Measurements from ENCODE around the gene NKAPL. TPM values are rescaled to one million over a fixed set of nuclear protein-coding genes. Genes with fewer than 3 reads are reported as not detected.

Gene NKAPL
- total RNA-seq, 4 donors from 2014 or later, result 0.55 to 7.9 (median 0.64) TPM; not detected in 1

DNA sequence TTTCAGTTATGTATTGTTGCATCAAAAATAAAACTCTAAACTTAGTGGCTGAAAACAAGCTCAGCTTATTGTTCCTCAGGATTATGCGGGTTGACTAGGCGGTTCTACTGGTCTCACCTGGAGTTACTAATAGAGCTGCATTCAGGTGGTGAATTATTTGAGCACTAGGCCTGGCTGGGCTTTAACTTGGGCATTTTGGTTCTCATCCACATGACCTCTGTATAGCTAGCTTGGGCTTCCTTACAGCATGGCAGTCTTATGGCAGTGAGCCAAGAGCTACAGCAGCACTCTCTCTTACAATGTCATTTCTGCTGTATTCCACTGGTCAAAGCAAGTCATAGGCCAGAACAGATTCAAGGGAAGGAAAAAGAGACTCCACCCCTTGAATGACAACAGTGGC, 23.8 kb downstream of the NKAPL start:
- intact Hi-C loops (cut with DNase I; ENCODE audit: low total_unique reads) (loop anchor here (10.0 kb wide), 1 partner anchor 52 kb away; the partner anchor contains the start of gene ZSCAN31), in situ Hi-C loops (cut with MboI; ENCODE audit: low pct_ligation_motif_present in 1 of 4, low pct_unique_long_range_greater_than_20kb in 1 of 4, low sequenced_read_pairs in 3 of 4) (no loop called here)
- Histone ChIP-seq H3K27ac (no peak overlapping the region), H3K4me1 (peaks cover 0 to 16% (median 3%) of the 10 kb centered on the region in 4 donors), H3K9me3 (no peaks in the 10 kb centered on the region), H3K4me3 (no peak overlapping the region), H3K27me3 (no peaks in the 10 kb centered on the region), H3K36me3 (peaks cover 0 to 7% (median 2%) of the 10 kb centered on the region in 4 donors)
- WGBS, 2 donors (ENCODE audit: low coverage in 1 of 2), result 100% methylated on average over 2 of the region's 2 CpGs; no CpG with 5 or more reads in 1 of the 2 donors
- TF ChIP-seq POLR2AphosphoS5 (IDR thresholded peaks at IDR 0.05), result no peak
- TF ChIP-seq, protein P1, sequence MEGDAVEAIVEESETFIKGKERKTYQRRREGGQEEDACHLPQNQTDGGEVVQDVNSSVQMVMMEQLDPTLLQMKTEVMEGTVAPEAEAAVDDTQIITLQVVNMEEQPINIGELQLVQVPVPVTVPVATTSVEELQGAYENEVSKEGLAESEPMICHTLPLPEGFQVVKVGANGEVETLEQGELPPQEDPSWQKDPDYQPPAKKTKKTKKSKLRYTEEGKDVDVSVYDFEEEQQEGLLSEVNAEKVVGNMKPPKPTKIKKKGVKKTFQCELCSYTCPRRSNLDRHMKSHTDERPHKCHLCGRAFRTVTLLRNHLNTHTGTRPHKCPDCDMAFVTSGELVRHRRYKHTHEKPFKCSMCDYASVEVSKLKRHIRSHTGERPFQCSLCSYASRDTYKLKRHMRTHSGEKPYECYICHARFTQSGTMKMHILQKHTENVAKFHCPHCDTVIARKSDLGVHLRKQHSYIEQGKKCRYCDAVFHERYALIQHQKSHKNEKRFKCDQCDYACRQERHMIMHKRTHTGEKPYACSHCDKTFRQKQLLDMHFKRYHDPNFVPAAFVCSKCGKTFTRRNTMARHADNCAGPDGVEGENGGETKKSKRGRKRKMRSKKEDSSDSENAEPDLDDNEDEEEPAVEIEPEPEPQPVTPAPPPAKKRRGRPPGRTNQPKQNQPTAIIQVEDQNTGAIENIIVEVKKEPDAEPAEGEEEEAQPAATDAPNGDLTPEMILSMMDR (IDR thresholded peaks at IDR 0.05), result no peak
- TF ChIP-seq EP300 (IDR thresholded peaks at IDR 0.05; ENCODE audit: low read depth), result no peak
- no peak for TF ChIP-seq POLR2A (IDR thresholded peaks at IDR 0.05)
- DNase-seq, result no peak

DNA sequence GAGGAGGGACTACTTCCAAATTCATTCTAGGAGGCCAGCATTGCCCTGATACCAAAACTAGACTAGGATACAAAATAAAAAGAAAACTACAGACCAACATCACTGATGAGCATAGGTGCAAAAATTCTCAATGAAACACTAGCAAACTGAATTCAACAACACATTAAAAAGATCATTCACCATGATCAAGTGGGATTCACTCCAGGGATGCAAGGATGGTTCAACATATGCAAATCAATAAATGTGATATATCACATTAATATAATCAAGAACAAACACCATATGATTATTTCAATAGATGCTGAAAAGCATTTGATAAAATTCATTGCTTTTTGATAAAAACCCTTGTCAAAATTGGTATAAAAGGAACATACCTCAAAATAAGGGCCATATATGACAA, 32.5 kb downstream of the NKAPL start:
- Histone ChIP-seq H3K9me3 (no peaks in the 10 kb centered on the region), H3K4me3 (no peak overlapping the region), H3K27me3 (no peaks in the 10 kb centered on the region), H3K36me3 (peaks cover 0 to 9% (median 3%) of the 10 kb centered on the region in 4 donors), H3K27ac (no peak overlapping the region), H3K4me1 (no peaks in the 10 kb centered on the region)
- intact Hi-C loops (cut with DNase I; ENCODE audit: low total_unique reads) (no loop called here), in situ Hi-C loops (cut with MboI; ENCODE audit: low pct_ligation_motif_present in 1 of 4, low pct_unique_long_range_greater_than_20kb in 1 of 4, low sequenced_read_pairs in 3 of 4) (no loop called here)
- TF ChIP-seq POLR2AphosphoS5 (IDR thresholded peaks at IDR 0.05), result no peak
- no peak for TF ChIP-seq POLR2A (IDR thresholded peaks at IDR 0.05)
- TF ChIP-seq, protein P1 (IDR thresholded peaks at IDR 0.05), result no peak
- no peak for TF ChIP-seq EP300 (IDR thresholded peaks at IDR 0.05; ENCODE audit: low read depth)
- no peak for DNase-seq

DNA sequence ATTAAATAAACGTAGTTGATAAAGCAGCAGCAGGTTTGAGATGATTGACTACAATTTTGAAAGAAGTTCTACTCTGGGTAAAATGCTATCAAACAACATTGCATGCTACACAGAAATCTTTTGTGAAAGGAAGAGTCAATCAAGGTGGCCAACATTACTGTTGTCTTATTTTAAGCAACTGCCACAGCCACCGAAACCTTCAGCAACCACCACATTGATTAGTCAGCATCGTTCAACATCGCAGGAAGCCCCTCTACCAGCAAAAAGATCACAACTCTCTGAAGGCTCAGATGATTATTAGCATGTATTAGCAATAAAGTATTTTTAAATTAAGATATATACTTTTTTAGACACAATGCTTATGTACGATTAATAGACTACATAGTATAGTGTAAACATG, 36.2 kb downstream of the NKAPL start:
- Histone ChIP-seq H3K4me3 (no peak overlapping the region), H3K9me3 (no peaks in the 10 kb centered on the region), H3K36me3 (no peaks in the 10 kb centered on the region), H3K27me3 (no peaks in the 10 kb centered on the region), H3K4me1 (no peaks in the 10 kb centered on the region), H3K27ac (no peak overlapping the region)
- DNase-seq, result no peak
- 85 to 93% methylated on average over 2 to 5 of the region's 5 CpGs for WGBS, 2 donors (ENCODE audit: low coverage in 1 of 2)
- TF ChIP-seq, protein P1 (IDR thresholded peaks at IDR 0.05), result no peak
- TF ChIP-seq EP300 (IDR thresholded peaks at IDR 0.05; ENCODE audit: low read depth), result no peak
- no peak for TF ChIP-seq POLR2AphosphoS5 (IDR thresholded peaks at IDR 0.05)
- TF ChIP-seq POLR2A (IDR thresholded peaks at IDR 0.05), result no peak
- intact Hi-C loops (cut with DNase I; ENCODE audit: low total_unique reads), result no loop called here
- in situ Hi-C loops (cut with MboI; ENCODE audit: low pct_ligation_motif_present in 1 of 4, low pct_unique_long_range_greater_than_20kb in 1 of 4, low sequenced_read_pairs in 3 of 4), result no loop called here

DNA sequence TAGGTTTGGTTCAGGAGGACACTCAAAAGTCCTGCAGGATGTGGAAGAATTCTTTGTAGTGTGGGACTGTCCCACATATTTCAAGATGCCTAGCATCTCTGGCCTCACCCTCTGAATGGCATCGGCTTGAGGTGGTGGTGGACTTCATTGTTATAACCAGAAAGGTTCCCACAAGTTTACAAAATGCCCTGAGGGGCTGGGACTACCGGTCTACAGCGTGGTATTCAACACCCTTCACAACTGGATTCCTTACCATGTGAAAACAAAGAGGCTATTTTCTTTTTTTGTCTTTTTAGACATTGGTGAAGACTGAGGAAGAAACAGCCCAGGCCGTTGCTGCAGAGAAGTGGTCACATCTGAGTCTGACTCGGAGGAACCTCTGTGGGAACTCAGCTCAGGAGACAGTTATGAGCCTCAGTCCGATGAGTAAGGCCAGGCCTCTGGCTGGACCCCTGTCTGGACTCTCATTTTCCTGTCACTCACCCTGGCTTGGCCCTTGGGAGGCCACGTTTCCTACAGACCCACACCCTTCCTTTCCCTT, 37.5 kb downstream of the NKAPL start:
- DNase-seq, result no peak
- no peak overlapping the region for H3K27ac ChIP-seq
- H3K9me3 ChIP-seq, result no peaks in the 10 kb centered on the region
- H3K4me3 ChIP-seq, result no peak overlapping the region
- no peaks in the 10 kb centered on the region for H3K4me1 ChIP-seq
- H3K36me3 ChIP-seq, result no peaks in the 10 kb centered on the region
- TF ChIP-seq EP300 (IDR thresholded peaks at IDR 0.05; ENCODE audit: low read depth), result no peak
- TF ChIP-seq, protein P1 (IDR thresholded peaks at IDR 0.05), result no peak
- no peak for TF ChIP-seq POLR2A (IDR thresholded peaks at IDR 0.05)
- no peak for TF ChIP-seq POLR2AphosphoS5 (IDR thresholded peaks at IDR 0.05)
- in situ Hi-C loops (cut with MboI; ENCODE audit: low pct_ligation_motif_present in 1 of 4, low pct_unique_long_range_greater_than_20kb in 1 of 4, low sequenced_read_pairs in 3 of 4) (no loop called here), intact Hi-C loops (cut with DNase I; ENCODE audit: low total_unique reads) (no loop called here)
- WGBS, 2 donors (ENCODE audit: low coverage in 1 of 2), result 87% methylated on average over 7 of the region's 7 CpGs; no CpG with 5 or more reads in 1 of the 2 donors
- no peaks in the 10 kb centered on the region for H3K27me3 ChIP-seq

Data from transverse colon (tissue), 4 donors.